T-helper 22 cell (primary cell): ENCODE data around the gene TTC9B.
A peak's percentile ranks its signal among the peaks of the same experiment; 100 is the strongest.
"Not testable (repeated sequence)": the region's sequence is repeated elsewhere in the genome, so short reads cannot be mapped to it uniquely, and the experiment has no call there.

ENCODE experiments used
- DNase-seq: peaks from one replicate; pipeline ENCODE4 v3.0.0-alpha.2; 2020; ENCODE audit warnings: low read depth

TTC9B gene

GRCh38 chr19:40232949-40233810 lies 15.0 kb upstream of the TTC9B start:
- DNase-seq: no peak

DNA sequence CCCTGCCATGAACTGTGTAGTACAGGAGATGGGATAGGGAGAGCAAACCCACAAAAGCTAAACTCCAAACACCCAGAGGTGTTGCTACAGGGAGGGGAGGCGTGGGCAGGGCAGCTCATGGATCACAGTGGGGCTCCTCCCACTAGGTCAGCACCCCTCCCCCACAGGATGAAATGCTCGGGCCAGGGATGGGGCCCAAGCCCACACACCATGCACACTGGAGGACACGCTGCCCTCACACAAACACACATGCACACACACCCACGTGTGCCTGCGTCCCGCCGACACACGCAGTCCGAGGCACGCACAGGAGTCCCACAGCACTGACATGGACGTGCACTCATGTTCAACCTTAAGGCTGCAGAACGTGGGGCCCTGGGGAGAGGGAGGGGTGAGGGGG lies 14.3 kb upstream of the TTC9B start:
- DNase-seq: no peak

- DNase-seq: no peak
Observed at GRCh38 chr19:40231544-40232424, 13.6 kb upstream of the TTC9B start.

- no peak for DNase-seq
Observed at GRCh38 chr19:40231057-40231456, 12.9 kb upstream of the TTC9B start.

DNA sequence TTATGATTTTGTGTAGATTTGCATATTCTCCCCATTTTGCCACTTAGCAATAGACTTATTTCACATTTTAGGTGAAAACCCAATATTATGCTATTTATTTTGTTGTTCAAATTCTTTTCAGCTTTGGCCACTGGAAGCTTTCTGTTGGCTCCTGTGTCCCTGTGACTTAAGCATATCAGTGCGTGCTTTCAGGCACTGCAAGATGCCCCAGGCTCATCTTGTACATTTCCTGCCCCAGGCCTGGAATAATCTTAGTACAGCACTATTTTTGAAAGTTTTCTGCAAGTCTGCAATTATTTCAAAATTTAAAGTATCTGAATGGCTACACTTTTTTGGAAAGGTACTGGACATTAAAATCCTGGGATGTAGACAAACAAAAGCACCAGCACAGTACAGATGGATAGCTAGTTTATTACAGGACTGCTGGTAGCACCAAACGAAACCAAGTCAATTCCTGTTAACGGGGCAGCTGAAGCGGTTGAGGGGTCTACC lies 11.8 kb upstream of the TTC9B start:
- no peak for DNase-seq

DNA sequence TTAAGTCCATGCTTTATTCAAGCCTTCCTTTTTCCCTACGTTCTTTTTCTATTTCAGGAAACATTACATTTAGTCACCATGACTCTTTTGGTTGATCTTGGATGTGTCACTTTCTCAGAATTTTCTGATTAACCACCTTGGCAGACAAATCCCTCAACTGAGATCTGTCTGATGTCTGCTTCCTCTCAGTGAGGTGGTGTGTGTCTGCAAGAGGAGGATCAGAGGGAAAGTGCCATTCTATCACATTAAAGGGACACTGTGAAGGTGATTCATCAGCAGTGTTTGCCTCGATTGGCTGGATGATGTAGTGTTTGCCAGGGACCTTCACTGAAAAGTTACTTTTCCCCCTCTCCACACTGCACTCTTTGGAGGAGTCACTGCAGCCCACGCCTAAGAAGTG lies 11.3 kb upstream of the TTC9B start:
- DNase-seq: no peak

GRCh38 chr19:40228863-40229262 lies 10.7 kb upstream of the TTC9B start:
- DNase-seq: no peak

GRCh38 chr19:40228346-40228745 lies 10.2 kb upstream of the TTC9B start:
- no peak for DNase-seq

DNA sequence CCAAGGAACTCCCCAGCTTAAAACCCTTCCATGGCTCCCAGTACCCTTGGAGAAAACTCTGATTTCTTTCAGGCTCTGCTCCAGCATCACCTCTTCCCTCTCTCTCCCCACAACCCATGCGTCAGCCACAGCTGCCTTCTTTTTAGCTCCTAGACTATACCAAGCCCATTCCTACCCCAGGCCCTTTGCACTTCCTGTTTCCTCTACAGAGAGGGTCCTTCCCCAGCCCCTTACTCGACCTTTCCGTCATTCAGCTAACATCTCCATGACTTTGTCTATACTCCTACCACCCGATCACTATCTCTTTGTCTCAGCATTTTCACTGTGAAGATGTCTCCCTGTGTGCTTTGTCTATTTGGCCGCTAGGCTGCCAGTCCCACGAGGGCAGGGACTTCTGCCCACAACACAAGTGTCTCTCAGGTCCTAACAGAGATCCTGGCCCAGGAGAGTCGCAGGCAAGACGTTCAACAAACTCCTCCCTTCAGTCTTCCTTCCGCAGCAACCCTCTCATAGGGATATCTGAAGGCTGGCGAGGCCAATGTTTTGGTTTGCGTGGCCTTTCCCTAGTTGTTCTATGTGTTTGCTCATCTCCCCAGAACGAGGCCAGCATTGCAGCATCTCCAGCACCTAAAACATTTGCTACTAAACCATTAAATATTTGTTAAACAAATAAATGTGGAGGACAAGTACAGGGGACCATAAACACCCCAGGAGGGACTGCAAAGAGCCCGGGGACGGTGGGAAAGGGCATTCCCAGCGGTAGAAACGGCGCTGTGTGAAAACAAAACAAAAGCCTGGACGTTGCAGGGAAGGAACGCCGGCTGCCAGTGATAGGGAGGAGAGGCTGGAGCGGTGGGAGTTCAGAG lies 7.5 kb upstream of the TTC9B start:
- no peak for DNase-seq

DNA sequence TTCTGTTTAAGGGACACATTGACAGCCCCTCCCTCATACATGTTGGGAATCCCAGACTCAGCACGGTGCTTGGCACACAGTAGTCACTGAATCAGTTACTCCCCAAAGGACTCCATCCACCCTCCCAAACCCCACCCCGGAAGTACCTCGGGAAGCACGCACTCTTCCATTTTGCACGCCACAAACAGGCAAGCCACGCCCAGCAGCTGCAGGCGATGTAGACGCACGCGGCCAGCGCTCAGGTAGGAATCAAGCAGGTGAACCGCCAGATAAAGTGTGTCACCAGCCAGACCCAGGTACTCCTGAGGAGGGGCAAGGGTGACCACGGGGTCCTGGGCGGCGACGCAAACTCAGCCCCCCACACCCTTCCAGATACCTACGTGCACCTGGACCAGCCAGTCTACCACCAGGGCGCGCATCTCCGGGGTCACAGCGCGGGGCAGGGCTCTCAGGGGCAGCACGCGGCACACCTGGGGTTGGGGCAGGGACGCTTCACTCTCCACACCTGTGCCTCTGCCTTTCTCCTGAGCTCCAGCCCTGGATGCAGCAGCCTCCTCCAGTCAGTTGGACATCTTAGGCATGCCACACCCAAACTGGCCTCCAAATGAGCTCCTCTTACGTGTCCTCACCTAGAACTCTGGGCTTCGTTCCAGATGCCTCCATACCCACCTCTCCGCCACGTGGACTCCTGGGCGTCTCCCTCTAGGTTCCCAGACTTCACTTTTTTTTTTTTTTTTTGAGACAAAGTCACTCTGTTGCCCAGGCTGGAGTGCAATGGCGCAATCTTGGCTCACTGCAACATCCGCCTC lies 6.4 kb upstream of the TTC9B start:
- DNase-seq: no peak

DNA sequence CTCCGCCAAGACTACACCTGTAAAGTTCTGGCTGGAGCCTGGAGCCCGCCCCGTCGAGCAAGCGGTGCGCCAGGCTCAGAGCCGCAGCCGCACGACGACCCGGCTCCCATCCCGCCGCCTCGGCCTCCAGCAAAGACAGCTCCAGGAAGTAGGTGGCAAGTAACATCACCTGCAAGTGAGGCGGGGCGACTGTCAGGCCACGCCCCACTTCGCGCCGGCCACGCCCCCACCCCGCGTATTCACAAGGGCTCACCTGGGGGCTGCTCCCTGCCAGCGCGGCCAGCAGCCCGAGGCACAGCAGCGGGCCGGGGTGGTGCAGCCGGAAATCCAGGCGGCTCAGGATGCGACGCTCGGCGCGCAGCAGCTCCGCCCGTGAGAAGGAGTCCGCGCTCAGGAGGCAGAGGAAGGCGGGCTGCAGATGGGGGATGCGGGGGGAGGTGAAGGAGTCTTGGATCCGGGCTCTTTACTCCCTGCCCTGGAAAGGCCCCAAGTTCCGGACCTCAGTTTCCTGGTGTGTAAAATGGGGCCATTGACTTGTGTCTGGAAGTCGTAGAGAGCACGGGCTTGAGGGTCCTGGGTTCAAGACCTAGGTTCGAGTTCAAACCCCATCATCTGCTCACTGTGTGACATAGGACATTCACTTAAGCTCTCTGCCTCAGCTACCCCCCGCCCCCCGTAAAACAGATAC lies 5.1 kb upstream of the TTC9B start:
- DNase-seq: peak; percentile 24

- DNase-seq: peak; percentile 61
Observed at GRCh38 chr19:40221858-40222619, 3.9 kb upstream of the TTC9B start.

- DNase-seq: no peak
Observed at GRCh38 chr19:40220674-40221073, 2.5 kb upstream of the TTC9B start.

- no peak for DNase-seq
Observed at GRCh38 chr19:40219721-40220276, 1.6 kb upstream of the TTC9B start.

DNA sequence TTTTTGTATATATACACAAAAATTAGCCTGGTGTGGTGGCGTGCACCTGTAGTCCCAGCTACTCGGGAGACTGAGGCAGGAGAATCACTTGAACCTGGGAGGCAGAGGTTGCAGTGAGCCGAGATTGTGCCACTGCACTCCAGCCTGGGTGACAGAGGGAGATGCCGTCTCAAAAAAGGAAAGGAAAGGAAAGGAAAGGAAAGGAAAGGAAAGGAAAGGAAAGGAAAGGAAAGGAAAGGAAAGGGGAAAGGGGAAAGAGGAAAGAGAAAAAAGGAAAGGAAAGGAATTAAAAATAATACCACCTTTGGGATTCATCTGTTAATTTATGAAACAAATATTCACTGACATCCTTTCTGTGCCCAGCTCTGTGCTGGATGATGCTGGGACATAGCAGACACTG lies 845 bp upstream of the TTC9B start:
- not testable (repeated sequence) for DNase-seq

- DNase-seq: no peak
Observed at GRCh38 chr19:40217027-40217810, 965 bp downstream of the TTC9B start.

DNA sequence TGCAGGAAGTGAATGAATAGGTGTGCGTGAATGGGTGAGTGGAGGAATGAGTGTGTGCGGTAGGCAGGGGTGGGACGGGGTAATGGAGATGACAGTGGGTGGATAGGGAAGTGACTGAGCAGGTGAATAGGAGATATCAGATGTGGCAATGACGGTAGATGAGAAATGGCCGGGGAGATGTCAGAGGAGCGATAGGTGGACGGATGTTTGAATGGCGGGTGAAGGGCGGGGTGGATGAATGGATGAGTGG lies 1.5 kb downstream of the TTC9B start:
- no peak for DNase-seq

DNA sequence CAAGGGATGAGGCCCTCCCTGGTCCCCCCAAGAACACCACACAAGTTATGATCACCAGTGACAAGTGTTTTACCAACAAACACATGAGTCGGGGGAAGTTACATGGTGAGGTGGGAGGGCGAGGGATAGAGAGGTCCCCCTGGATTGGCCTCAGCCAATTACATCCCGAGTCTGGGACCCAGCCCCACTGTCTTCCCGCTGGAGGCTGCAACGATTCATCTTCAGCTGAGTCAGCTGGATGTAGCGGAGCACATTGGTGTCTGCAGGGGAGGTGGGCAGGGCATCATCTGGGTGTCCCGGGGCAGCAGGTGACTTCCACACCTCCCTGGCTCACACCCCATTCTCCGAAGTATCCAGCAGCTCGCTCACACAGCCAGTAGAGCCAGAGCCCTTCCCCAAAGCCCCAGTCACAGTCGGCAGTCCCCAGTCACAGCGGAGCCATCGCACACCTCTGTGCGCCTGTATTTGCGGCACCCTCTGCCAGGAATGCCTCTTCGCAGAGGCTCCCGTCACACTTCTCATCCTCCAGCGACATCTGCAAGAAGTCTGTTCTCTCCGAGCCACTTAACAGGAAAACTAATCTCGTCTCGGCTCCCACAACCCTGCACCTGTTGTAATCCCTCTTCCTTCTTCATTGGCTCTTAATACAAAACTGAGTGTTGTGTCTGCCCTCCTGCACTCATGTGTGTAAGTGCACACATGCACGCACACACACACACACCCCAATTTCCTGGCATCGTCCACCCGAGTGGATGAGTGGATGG lies 2.0 kb downstream of the TTC9B start:
- DNase-seq: no peak
